H1 (cell line): ENCODE results near the gene COLQ. TPM values are rescaled to one million over a fixed set of nuclear protein-coding genes. Genes with fewer than 3 reads are reported as not detected.

ENCODE experiments used
- CHD1 ChIP-seq: IDR thresholded peaks from 2 replicates; pipeline ENCODE4 v1.6.1; 2012; ENCODE audit warnings: low read depth, low read length, improper control_type of control experiment
- CTBP2 ChIP-seq: IDR thresholded peaks from 2 replicates; pipeline ENCODE4 v1.7.0; 2011; ENCODE audit warnings: borderline replicate concordance, mild to moderate bottlenecking, moderate library complexity, mixed read lengths, low read length; ENCODE audit not compliant: insufficient read depth, insufficient read length
- RBBP5 ChIP-seq: IDR thresholded peaks from 2 replicates; pipeline ENCODE4 v1.7.1; 2012; ENCODE audit warnings: low read depth, mild to moderate bottlenecking, inconsistent platforms, low read length, moderate library complexity, borderline replicate concordance
- RFX5 ChIP-seq: IDR thresholded peaks from 2 replicates; pipeline ENCODE4 v1.6.1; 2011; ENCODE audit warnings: low read depth, low read length, improper control_type of control experiment, borderline replicate concordance
- SIN3A ChIP-seq, 2 experiments: IDR thresholded peaks in 1 of 2; conservative IDR thresholded peaks in 1 of 2; 2 replicates each; pipeline ENCODE4 v1.6.1; 2011 to 2012; ENCODE audit warnings: low read length in 2 of 2, improper control_type of control experiment in 1 of 2, low read depth in 1 of 2, mild to moderate bottlenecking in 1 of 2
- SP1 ChIP-seq: IDR thresholded peaks from 2 replicates; pipeline ENCODE4 v1.6.1; 2011; ENCODE audit warnings: low read depth, low read length
- polyA plus RNA-seq, 7 experiments: library from polyadenylated mRNA; depleted of rRNA in 3 of 7; stranded (reverse) in 5 of 7; unstranded in 2 of 7; fragments of >200 nt in 5 of 7; fragments of 200-250 nt in 2 of 7; gene quantifications; 1 replicate in 5 of 7; 2 replicates in 1 of 7; 4 replicates in 1 of 7; pipeline versions ENCODE4 v1.2.1 to v1.2.3, GENCODE V29; 2011 to 2013; ENCODE audit warnings: missing spikeins in 2 of 7, mixed read lengths in 2 of 7
- total RNA-seq: library from RNA; stranded (reverse); fragmentation: NEBNext Ultra II Directional; extraction: Animal tissue kit (Norgen Biotek cat#: 25700); gene quantifications from 2 replicates; pipeline ENCODE4 v1.2.1, GENCODE V29; 2021
- TF ChIP-seq, protein P1 (sequence below): IDR thresholded peaks from 2 replicates; pipeline ENCODE4 v1.6.1; 2012; ENCODE audit warnings: inconsistent platforms

The COLQ gene
- total and polyA plus RNA-seq, 2 of the 8 experiments (the other 6 are each of a cell fraction or from before 2014, with no cell fraction given), result 1.5 to 1.9 TPM

DNA sequence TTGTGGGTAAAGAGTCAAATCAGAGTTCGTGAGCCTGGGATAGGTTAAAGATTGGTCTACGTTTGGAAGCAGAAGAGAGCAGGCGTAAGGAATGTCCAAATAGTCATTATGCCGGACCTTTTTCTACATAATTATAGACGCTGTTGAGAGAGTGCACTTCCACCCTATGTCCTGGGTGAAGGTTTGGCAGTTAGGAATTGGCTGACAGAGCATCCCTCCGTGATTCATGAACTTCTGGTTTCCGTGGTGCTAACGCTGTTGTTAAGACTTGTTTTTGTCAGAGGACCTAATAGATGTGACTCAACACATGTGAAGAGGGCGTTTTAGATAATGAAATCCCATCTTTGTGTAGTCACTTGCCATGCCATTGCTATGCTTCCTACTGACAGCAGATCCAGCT, 93.0 kb downstream of the COLQ start (continued):
- TF ChIP-seq RBBP5 (no peak), CHD1 (no peak), RFX5 (no peak), SIN3A (conservative IDR thresholded peaks at IDR 0.05 in 1 of 2, IDR thresholded peaks at IDR 0.05 in 1 of 2; ENCODE audit: low read depth in 1 of 2, low read length in 2 of 2) (no peak), CTBP2 (no peak), SP1 (no peak)
- TF ChIP-seq, protein P1, sequence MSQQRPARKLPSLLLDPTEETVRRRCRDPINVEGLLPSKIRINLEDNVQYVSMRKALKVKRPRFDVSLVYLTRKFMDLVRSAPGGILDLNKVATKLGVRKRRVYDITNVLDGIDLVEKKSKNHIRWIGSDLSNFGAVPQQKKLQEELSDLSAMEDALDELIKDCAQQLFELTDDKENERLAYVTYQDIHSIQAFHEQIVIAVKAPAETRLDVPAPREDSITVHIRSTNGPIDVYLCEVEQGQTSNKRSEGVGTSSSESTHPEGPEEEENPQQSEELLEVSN, result no peak
- TF ChIP-seq, all 59 proteins: peak for 0
